GM12878 (cell line): ENCODE data around the gene RANBP3. TPM values are rescaled to one million over a fixed set of nuclear protein-coding genes. Genes with fewer than 3 reads are reported as not detected.

Experiments
- ATAC-seq: fragments of 200-7000 bp; cut with Tn5 transposase; 3 replicates; pipeline ENCODE4 v1.9.1; 2020; ENCODE audit warnings: mild to moderate bottlenecking, moderate library complexity
- BruUV-seq: library from RNA; stranded (reverse); fragments of 400-500 nt; replicated peaks from 2 replicates; lab custom pipeline; 2021; lab: Mats Ljungman, UMichigan
- CTCF ChIA-PET: fragments of 300-600 bp; sonication (Branson Sonifier 250); formaldehyde crosslinking; extraction: SDS; loops from one replicate; lab custom pipeline; 2021; ENCODE audit warnings: inconsistent platforms; lab: Yijun Ruan, JAX
- POLR2A ChIA-PET: fragments of 350-600 bp; formaldehyde crosslinking; extraction: SDS; loops from one replicate; lab custom pipeline; 2021; ENCODE audit warnings: inconsistent platforms; lab: Charles Lee
- RAD21 ChIA-PET: fragments of 300-600 bp; sonication (Branson Sonifier 250); formaldehyde crosslinking; loops from one replicate; lab custom pipeline; 2023; ENCODE audit warnings: antibody characterized with exemption; ENCODE audit not compliant: unreplicated experiment; lab: Charles Lee
- SMC1A ChIA-PET: fragments of 300-600 bp; sonication (Branson Sonifier 250); formaldehyde crosslinking; loops from one replicate; lab custom pipeline; 2023; ENCODE audit not compliant: unreplicated experiment, uncharacterized antibody; lab: Charles Lee
- DNase-seq: peaks from one replicate; pipeline ENCODE4 v3.0.0-alpha.2; 2011; ENCODE audit warnings: low read depth, low spot score
- FAIRE-seq: peaks from 3 replicates; lab custom pipeline; 2011; peaks lifted over from hg19 to GRCh38; lab: Jason Lieb, UNC
- H2AFZ ChIP-seq: 2 replicates; pipeline ENCODE4 v1.6.0; 2011; ENCODE audit warnings: low read depth, low read length, control low read depth; ENCODE audit not compliant: control insufficient read depth
- H3K27ac ChIP-seq: 2 replicates; pipeline ENCODE4 v1.5.1; 2011; ENCODE audit warnings: control low read depth; ENCODE audit not compliant: control insufficient read depth, insufficient read depth
- H3K27me3 ChIP-seq, 2 experiments: replicated peaks in 1 of 2; 2 replicates each; pipeline versions ENCODE4 v1.6.0 to v1.6.1; 2011; ENCODE audit warnings: low read length in 1 of 2; ENCODE audit not compliant: control insufficient read depth in 2 of 2, insufficient read depth in 2 of 2
- H3K36me3 ChIP-seq, 2 experiments: 2 replicates each; pipeline ENCODE4 v1.5.1; 2011; ENCODE audit warnings: low read length in 1 of 2; ENCODE audit not compliant: control insufficient read depth in 2 of 2, insufficient read depth in 2 of 2
- H3K4me1 ChIP-seq: 2 replicates; pipeline ENCODE4 v1.6.1; 2011; ENCODE audit warnings: mild to moderate bottlenecking, low read length, moderate library complexity, mixed read lengths; ENCODE audit not compliant: control insufficient read depth, insufficient read depth
- H3K4me2 ChIP-seq: 2 replicates; pipeline ENCODE4 v1.6.0; 2011; ENCODE audit warnings: control low read depth; ENCODE audit not compliant: control insufficient read depth, insufficient read depth
- H3K4me3 ChIP-seq: fragments of 200-600 bp; sonication (generic); 2 replicates; pipeline ENCODE4 v1.5.1; 2016
- H3K79me2 ChIP-seq: 2 replicates; pipeline ENCODE4 v1.6.0; 2011; ENCODE audit warnings: low read length; ENCODE audit not compliant: control insufficient read depth, insufficient read depth
- H3K9ac ChIP-seq: 2 replicates; pipeline ENCODE4 v1.8.0; 2011; ENCODE audit warnings: low read length, control low read depth, mixed read lengths; ENCODE audit not compliant: control insufficient read depth, insufficient read depth
- H3K9me3 ChIP-seq: replicated peaks from 3 replicates; pipeline ENCODE4 v1.5.1; 2011; ENCODE audit warnings: mild to moderate bottlenecking, low read length; ENCODE audit not compliant: control insufficient read depth, insufficient read depth
- H4K20me1 ChIP-seq: 2 replicates; pipeline ENCODE4 v1.6.0; 2011; ENCODE audit not compliant: control insufficient read depth, insufficient read depth
- FOXM1 ChIP-seq: IDR thresholded peaks from 2 replicates; pipeline ENCODE4 v1.6.1; 2012; ENCODE audit warnings: low read depth, mild to moderate bottlenecking, inconsistent platforms, low read length, moderate library complexity
- HSF1 ChIP-seq: fragments of 150-350 bp; IDR thresholded peaks from 2 replicates; pipeline ENCODE4 v1.6.1; 2014; ENCODE audit warnings: mild to moderate bottlenecking, low read depth, low read length
- IRF4 ChIP-seq: IDR thresholded peaks from 2 replicates; pipeline ENCODE4 v1.6.1; 2011; ENCODE audit warnings: low read depth, low read length
- MEF2A ChIP-seq: IDR thresholded peaks from 2 replicates; pipeline ENCODE4 v1.6.1; 2011; ENCODE audit warnings: low read depth, mild to moderate bottlenecking, low read length, moderate library complexity; ENCODE audit not compliant: insufficient read depth
- MEF2B ChIP-seq: fragments of 450-650 bp; IDR thresholded peaks from 2 replicates; pipeline ENCODE4 v1.6.1; 2018; ENCODE audit warnings: mild to moderate bottlenecking, moderate library complexity; ENCODE audit not compliant: partially characterized antibody, poor library complexity, severe bottlenecking
- NR2C1 ChIP-seq: fragments of 450-650 bp; IDR thresholded peaks from 2 replicates; pipeline ENCODE4 v1.6.1; 2017; ENCODE audit warnings: antibody characterized with exemption, mild to moderate bottlenecking, moderate library complexity
- RELB ChIP-seq: fragments of 450-650 bp; IDR thresholded peaks from 2 replicates; pipeline ENCODE4 v1.6.1; 2017; ENCODE audit warnings: low read depth, mild to moderate bottlenecking, moderate library complexity
- TCF12 ChIP-seq: IDR thresholded peaks from 2 replicates; pipeline ENCODE4 v1.6.1; 2011; ENCODE audit warnings: low read depth, mild to moderate bottlenecking, low read length
- USF1 ChIP-seq: IDR thresholded peaks from 2 replicates; pipeline ENCODE4 v1.6.1; 2011; ENCODE audit warnings: borderline replicate concordance, low read depth, mild to moderate bottlenecking, moderate library complexity, mixed read lengths, low read length; ENCODE audit not compliant: insufficient read depth; ENCODE audit errors: extremely low read length
- ZNF274 ChIP-seq: IDR thresholded peaks from one replicate; pipeline ENCODE4 v1.8.0; 2011; ENCODE audit not compliant: insufficient read length, insufficient read depth
- WGBS: methylation state at CpG from one replicate; pipeline ENCODE4 v1.1.6; 2016; ENCODE audit warnings: low lambda C conversion rate; ENCODE audit not compliant: insufficient replicate concordance, insufficient coverage; ENCODE audit errors: missing lambda C conversion rate; 5-methylcytosine and 5-hydroxymethylcytosine counted together
- in situ Hi-C: fragments of 300-500 bp; cut with MboI; formaldehyde crosslinking; loops from 9 replicates; pipeline ENCODE4 v1.14.3; 2018; ENCODE audit warnings: mixed read lengths
- intact Hi-C: fragments of 100-400 bp; cut with micrococcal nuclease; formaldehyde crosslinking; loops from one replicate; pipeline ENCODE4 v1.14.2; 2022; ENCODE audit not compliant: unreplicated experiment
- polyA plus RNA-seq, 11 experiments: library from polyadenylated mRNA; depleted of rRNA in 4 of 11; unstranded in 6 of 11; stranded (reverse) in 5 of 11; fragments of >200 nt; fragmentation: Nextera tagmentation in 4 of 11; fragmentation: Illumina TruSeq in 1 of 11; extraction: Ambion mirVana in 4 of 11; extraction: Trizol in 1 of 11; gene quantifications; 1 replicate in 1 of 11; 2 replicates in 10 of 11; pipeline versions ENCODE4 v1.2.1 to v1.2.3, GENCODE V29; 2011 to 2016; ENCODE audit warnings: inconsistent platforms in 2 of 11, missing spikeins in 2 of 11, low read depth in 1 of 11
- total RNA-seq, 4 experiments: library from RNA; depleted of rRNA in 3 of 4; stranded (reverse); fragments of >200 nt in 3 of 4; fragmentation: Illumina TruSeq in 1 of 4; extraction: Trizol in 1 of 4; gene quantifications; 2 replicates each; pipeline versions ENCODE4 v1.2.1 to v1.2.3, GENCODE V29; 2013 to 2021

Gene RANBP3
- total and polyA plus RNA-seq, 10 of the 15 experiments (the other 5 are each of a cell fraction or from before 2014, with no cell fraction given): 1.1 to 81.6 (median 60.0) TPM

- TF ChIP-seq USF1 (no peak), NR2C1 (no peak), IRF4 (no peak)
Measured at GRCh38 chr19:5995606-5996005, 17.7 kb upstream of the RANBP3 start (continued).

- FAIRE-seq (no peak), ATAC-seq (no peak)
- no peak overlapping the region for H3K9ac ChIP-seq
Measured at GRCh38 chr19:5994405-5995165, 16.6 kb upstream of the RANBP3 start.

More at GRCh38 chr19:5994405-5995165, 16.6 kb upstream of the RANBP3 start:
- SMC1A ChIA-PET: no interaction called here
- Histone ChIP-seq H3K27me3 (no peaks in the 10 kb centered on the region), H3K4me3 (no peak overlapping the region), H3K4me1 (no peaks in the 10 kb centered on the region), H3K9me3 (no peaks in the 10 kb centered on the region), H3K27ac (no peak overlapping the region), H4K20me1 (no peaks in the 10 kb centered on the region), H3K79me2 (no peaks in the 10 kb centered on the region), H3K4me2 (no peak overlapping the region), H3K36me3 (no peaks in the 10 kb centered on the region), H2AFZ (no peak overlapping the region)
- CTCF ChIA-PET: interaction anchor here (1.2 to 2.2 kb wide), 3 partner anchors 10 to 29 kb away, joined by 3 to 6 read pairs (median 5); no protein-coding TSS in a partner anchor
- TF ChIP-seq MEF2B (no peak), FOXM1 (no peak), RELB (no peak), ZNF274 (no peak), TCF12 (no peak), HSF1 (no peak), MEF2A (no peak)
- POLR2A ChIA-PET: no interaction called here
- no TSS peak for BruUV-seq
- RAD21 ChIA-PET: no interaction called here
- DNase-seq: no peak
- WGBS: 90% methylated on average over 25 of the region's 29 CpGs
- intact Hi-C loops: no loop called here
- in situ Hi-C loops: no loop called here
